ENCODE data around the gene ENOX2.

Gene ENOX2

GRCh38 chrX:130884627-130885026 lies 18.4 kb downstream of the ENOX2 start:
- DNase-seq (ENCODE audit: low read depth), result no peak

- DNase-seq (ENCODE audit: low read depth), result no peak
Observed at GRCh38 chrX:130879869-130880268, 23.1 kb downstream of the ENOX2 start.

- no peak for DNase-seq (ENCODE audit: low read depth)
Observed at GRCh38 chrX:130878350-130879341, 24.4 kb downstream of the ENOX2 start.

GRCh38 chrX:130877892-130878341 lies 25.1 kb downstream of the ENOX2 start:
- DNase-seq (ENCODE audit: low read depth), result no peak

- no peak for DNase-seq (ENCODE audit: low read depth)
Observed at GRCh38 chrX:130876226-130876625, 26.8 kb downstream of the ENOX2 start.

GRCh38 chrX:130874751-130875150 lies 28.3 kb downstream of the ENOX2 start:
- no peak for DNase-seq (ENCODE audit: low read depth)

- DNase-seq (ENCODE audit: low read depth), result no peak
Observed at GRCh38 chrX:130869239-130869638, 33.8 kb downstream of the ENOX2 start.

- no peak for DNase-seq (ENCODE audit: low read depth)
Observed at GRCh38 chrX:130861462-130861861, 41.5 kb downstream of the ENOX2 start.

GRCh38 chrX:130857207-130857606 lies 45.8 kb downstream of the ENOX2 start:
- no peak for DNase-seq (ENCODE audit: low read depth)

- no peak for DNase-seq (ENCODE audit: low read depth)
Observed at GRCh38 chrX:130851569-130851968, 51.4 kb downstream of the ENOX2 start.

- no peak for DNase-seq (ENCODE audit: low read depth)
Observed at GRCh38 chrX:130848763-130849162, 54.2 kb downstream of the ENOX2 start.

- DNase-seq (ENCODE audit: low read depth), result no peak
Observed at GRCh38 chrX:130846746-130847145, 56.3 kb downstream of the ENOX2 start.

GRCh38 chrX:130841776-130842175 lies 61.2 kb downstream of the ENOX2 start:
- DNase-seq (ENCODE audit: low read depth), result no peak

GRCh38 chrX:130840345-130840744 lies 62.7 kb downstream of the ENOX2 start:
- DNase-seq (ENCODE audit: low read depth), result no peak

- DNase-seq (ENCODE audit: low read depth), result no peak
Observed at GRCh38 chrX:130836447-130836846, 66.6 kb downstream of the ENOX2 start.

- no peak for DNase-seq (ENCODE audit: low read depth)
Observed at GRCh38 chrX:130834830-130835229, 68.2 kb downstream of the ENOX2 start.

- DNase-seq (ENCODE audit: low read depth), result no peak
Observed at GRCh38 chrX:130834149-130834548, 68.9 kb downstream of the ENOX2 start.

GRCh38 chrX:130831347-130831722 lies 71.7 kb downstream of the ENOX2 start:
- DNase-seq (ENCODE audit: low read depth), result no peak

- DNase-seq (ENCODE audit: low read depth), result no peak
Observed at GRCh38 chrX:130830599-130831346, 72.2 kb downstream of the ENOX2 start.

GRCh38 chrX:130829526-130830515 lies 73.2 kb downstream of the ENOX2 start:
- no peak for DNase-seq (ENCODE audit: low read depth)

GRCh38 chrX:130828641-130829040 lies 74.4 kb downstream of the ENOX2 start:
- DNase-seq (ENCODE audit: low read depth), result no peak

GRCh38 chrX:130827648-130828047 lies 75.4 kb downstream of the ENOX2 start:
- no peak for DNase-seq (ENCODE audit: low read depth)

All from activated T-helper 9 cell treated with anti-CD3 and anti-CD28 coated beads, Interleukin-2, amount 50 U/mL, for 16 hours (primary cell).